ENCODE results near the gene CYB5D1.
"Not testable (repeated sequence)": the region's sequence is repeated elsewhere in the genome, so short reads cannot be mapped to it uniquely, and the experiment has no call there.

Gene CYB5D1

GRCh38 chr17:7856811-7857712 lies 741 bp upstream of the CYB5D1 start, which contains the start of gene NAA38:
Gene NAA38, minus strand, starts transcription at chr17:7857559. Its CDS starts 96 bp downstream, at chr17:7857463.
- DNase-seq, result peak; percentile 97 to 99

GRCh38 chr17:7858522-7858810 lies 663 bp downstream of the CYB5D1 start:
- peak in 1 of 2 experiments; percentile 19 for DNase-seq

GRCh38 chr17:7859028-7859427 lies 1.2 kb downstream of the CYB5D1 start:
- no peak for DNase-seq

- peak in 1 of 2 experiments; percentile 65 for DNase-seq
These were observed 5.1 kb downstream of the CYB5D1 start for GRCh38 chr17:7862692-7863437.

GRCh38 chr17:7864384-7864783 lies 6.6 kb downstream of the CYB5D1 start:
- not testable (repeated sequence) for DNase-seq

- no peak for DNase-seq
These were observed 7.3 kb downstream of the CYB5D1 start for GRCh38 chr17:7864995-7865650.

- DNase-seq, result no peak
These were observed 10.1 kb downstream of the CYB5D1 start for GRCh38 chr17:7867881-7868329.

- DNase-seq, result no peak
These were observed 15.2 kb downstream of the CYB5D1 start for GRCh38 chr17:7873051-7873450.

- no peak for DNase-seq
These were observed 18.1 kb downstream of the CYB5D1 start for GRCh38 chr17:7875804-7876370.

GRCh38 chr17:7878234-7878633 lies 20.4 kb downstream of the CYB5D1 start:
- no peak for DNase-seq

GRCh38 chr17:7880076-7880868 lies 22.5 kb downstream of the CYB5D1 start:
- no peak for DNase-seq

GRCh38 chr17:7881276-7882054 lies 23.7 kb downstream of the CYB5D1 start:
- DNase-seq, result peak; percentile 60 to 83

GRCh38 chr17:7882068-7882467 lies 24.3 kb downstream of the CYB5D1 start:
- DNase-seq, result no peak

- DNase-seq, result no peak
These were observed 24.8 kb downstream of the CYB5D1 start for GRCh38 chr17:7882629-7883028.

- DNase-seq, result peak in 1 of 2 experiments; percentile 20
These were observed 26.1 kb downstream of the CYB5D1 start for GRCh38 chr17:7883781-7884386.

GRCh38 chr17:7884581-7885366 lies 27.0 kb downstream of the CYB5D1 start:
- DNase-seq, result no peak

GRCh38 chr17:7885367-7886226 lies 27.8 kb downstream of the CYB5D1 start:
- DNase-seq, result peak in 1 of 2 experiments; percentile 25

GRCh38 chr17:7886227-7887037 lies 28.6 kb downstream of the CYB5D1 start:
- peak in 1 of 2 experiments; percentile 31 for DNase-seq
